Loucy (cell line): ENCODE results near the gene PKP4.

ENCODE experiments used
- H2AFZ ChIP-seq: fragments of 200-600 bp; sonication (generic); 2 replicates; pipeline ENCODE4 v1.6.0; 2016; ENCODE audit warnings: antibody characterized with exemption, mild to moderate bottlenecking, low read length, moderate library complexity
- H3F3A ChIP-seq: fragments of 200-600 bp; 2 replicates; pipeline ENCODE4 v1.6.0; 2016; ENCODE audit warnings: antibody characterized with exemption, low read depth, mild to moderate bottlenecking
- H3K27me3 ChIP-seq: fragments of 200-600 bp; sonication (generic); 2 replicates; pipeline ENCODE4 v1.6.1; 2014; ENCODE audit warnings: low read length, mild to moderate bottlenecking; ENCODE audit not compliant: insufficient read depth, poor library complexity, severe bottlenecking
- H3K36me3 ChIP-seq: fragments of 200-600 bp; sonication (generic); 2 replicates; pipeline ENCODE4 v1.6.1; 2016; ENCODE audit warnings: low read length; ENCODE audit not compliant: insufficient read depth
- H3K4me1 ChIP-seq: fragments of 200-600 bp; sonication (generic); 2 replicates; pipeline ENCODE4 v1.5.1; 2014; ENCODE audit warnings: low read length, mild to moderate bottlenecking; ENCODE audit not compliant: insufficient read depth, poor library complexity, severe bottlenecking
- H3K4me2 ChIP-seq: fragments of 200-600 bp; sonication (generic); 2 replicates; pipeline ENCODE4 v1.6.0; 2014; ENCODE audit warnings: antibody characterized with exemption, low read length, low read depth, mild to moderate bottlenecking; ENCODE audit not compliant: poor library complexity, severe bottlenecking
- H3K4me3 ChIP-seq: fragments of 200-600 bp; sonication (generic); 2 replicates; pipeline ENCODE4 v1.5.1; 2014; ENCODE audit warnings: low read length, mild to moderate bottlenecking, mixed read lengths; ENCODE audit not compliant: poor library complexity, severe bottlenecking
- H3K79me2 ChIP-seq: fragments of 200-600 bp; sonication (generic); 2 replicates; pipeline ENCODE4 v1.6.1; 2014; ENCODE audit warnings: low read length; ENCODE audit not compliant: insufficient read depth
- H3K9ac ChIP-seq: fragments of 200-600 bp; sonication (generic); 2 replicates; pipeline ENCODE4 v1.6.0; 2014; ENCODE audit warnings: mild to moderate bottlenecking, low read depth, low read length, moderate library complexity; ENCODE audit not compliant: poor library complexity, severe bottlenecking
- H3K9me2 ChIP-seq: fragments of 200-600 bp; sonication (generic); replicated peaks from 2 replicates; pipeline ENCODE4 v1.6.1; 2016; ENCODE audit warnings: low read depth, low read length, mixed read lengths
- H3K9me3 ChIP-seq: fragments of 200-600 bp; sonication (generic); 2 replicates; pipeline ENCODE4 v1.6.1; 2014; ENCODE audit warnings: mild to moderate bottlenecking, antibody characterized with exemption, low read length, low read depth; ENCODE audit not compliant: insufficient read depth
- H4K20me1 ChIP-seq: fragments of 200-600 bp; sonication (generic); 2 replicates; pipeline ENCODE4 v1.6.0; 2014; ENCODE audit warnings: antibody characterized with exemption, low read length, mild to moderate bottlenecking; ENCODE audit not compliant: insufficient read depth, poor library complexity, severe bottlenecking
- EZH2phosphoT487 ChIP-seq: fragments of 200-600 bp; IDR thresholded peaks from 2 replicates; pipeline ENCODE4 v1.6.1; 2018; ENCODE audit warnings: antibody characterized with exemption, mild to moderate bottlenecking, moderate library complexity, borderline replicate concordance
- TF ChIP-seq, protein P1 (sequence below): fragments of 200-600 bp; sonication (generic); conservative IDR thresholded peaks from 2 replicates; pipeline ENCODE4 v1.5.1; 2014; ENCODE audit warnings: mild to moderate bottlenecking, antibody characterized with exemption, low read length

Gene PKP4

DNA sequence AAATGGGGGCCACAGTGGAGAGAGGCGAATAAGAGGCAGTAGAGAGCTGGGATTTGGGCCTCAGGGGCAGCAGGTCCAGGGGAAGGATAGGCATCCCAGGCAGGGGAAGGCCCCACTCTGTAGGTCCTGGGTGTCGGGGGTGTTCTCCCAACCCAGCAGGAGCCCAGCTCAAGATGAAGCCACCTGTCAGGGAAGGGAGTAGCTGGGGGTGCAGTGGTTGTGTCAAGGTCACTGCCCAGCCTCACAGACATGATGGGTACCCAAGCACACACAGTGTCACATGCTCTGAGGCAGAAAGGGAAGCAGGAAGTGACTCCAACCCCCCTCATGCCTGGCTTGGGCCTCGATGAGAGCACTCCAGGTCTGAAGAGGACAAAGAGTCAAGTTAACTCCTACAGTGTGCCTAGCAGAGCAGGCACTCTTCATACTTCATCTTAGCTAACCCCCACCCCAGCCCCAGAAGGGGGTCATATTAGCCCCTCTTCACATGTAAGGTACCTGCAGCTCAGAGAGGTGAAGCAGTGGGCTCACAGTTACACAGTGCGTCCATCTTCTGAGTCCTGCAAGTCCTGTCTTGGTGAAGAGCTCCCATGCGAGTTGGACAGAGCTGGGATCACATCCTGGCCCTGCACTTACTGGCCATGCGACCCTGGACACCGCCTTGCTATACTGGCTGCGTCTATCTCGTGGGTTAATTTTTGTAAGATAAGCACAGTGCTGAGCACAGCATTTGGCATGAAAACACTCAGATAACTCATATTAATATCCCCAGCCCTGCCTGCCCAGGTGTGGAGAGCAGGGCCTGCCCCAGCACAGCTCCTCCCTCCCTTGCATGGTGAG lies 265.7 kb downstream of the PKP4 start:
- H2AFZ ChIP-seq: peak overlapping the region; percentile 36; the same call in 1 of the 2 replicates
- no peaks in the 10 kb centered on the region for H3K27me3 ChIP-seq
- no peaks in the 10 kb centered on the region for H3K79me2 ChIP-seq
- no peaks in the 10 kb centered on the region for H3K9me2 ChIP-seq
- TF ChIP-seq, protein P1, sequence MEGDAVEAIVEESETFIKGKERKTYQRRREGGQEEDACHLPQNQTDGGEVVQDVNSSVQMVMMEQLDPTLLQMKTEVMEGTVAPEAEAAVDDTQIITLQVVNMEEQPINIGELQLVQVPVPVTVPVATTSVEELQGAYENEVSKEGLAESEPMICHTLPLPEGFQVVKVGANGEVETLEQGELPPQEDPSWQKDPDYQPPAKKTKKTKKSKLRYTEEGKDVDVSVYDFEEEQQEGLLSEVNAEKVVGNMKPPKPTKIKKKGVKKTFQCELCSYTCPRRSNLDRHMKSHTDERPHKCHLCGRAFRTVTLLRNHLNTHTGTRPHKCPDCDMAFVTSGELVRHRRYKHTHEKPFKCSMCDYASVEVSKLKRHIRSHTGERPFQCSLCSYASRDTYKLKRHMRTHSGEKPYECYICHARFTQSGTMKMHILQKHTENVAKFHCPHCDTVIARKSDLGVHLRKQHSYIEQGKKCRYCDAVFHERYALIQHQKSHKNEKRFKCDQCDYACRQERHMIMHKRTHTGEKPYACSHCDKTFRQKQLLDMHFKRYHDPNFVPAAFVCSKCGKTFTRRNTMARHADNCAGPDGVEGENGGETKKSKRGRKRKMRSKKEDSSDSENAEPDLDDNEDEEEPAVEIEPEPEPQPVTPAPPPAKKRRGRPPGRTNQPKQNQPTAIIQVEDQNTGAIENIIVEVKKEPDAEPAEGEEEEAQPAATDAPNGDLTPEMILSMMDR: no peak
- TF ChIP-seq EZH2phosphoT487: no peak
- no peak overlapping the region for H3K9ac ChIP-seq
- no peaks in the 10 kb centered on the region for H3K36me3 ChIP-seq
- no peaks in the 10 kb centered on the region for H3F3A ChIP-seq
- H3K4me2 ChIP-seq: no peak overlapping the region
- no peaks in the 10 kb centered on the region for H3K9me3 ChIP-seq
- H3K4me1 ChIP-seq: no peaks in the 10 kb centered on the region
- H4K20me1 ChIP-seq: no peaks in the 10 kb centered on the region
- H3K4me3 ChIP-seq: no peak overlapping the region

DNA sequence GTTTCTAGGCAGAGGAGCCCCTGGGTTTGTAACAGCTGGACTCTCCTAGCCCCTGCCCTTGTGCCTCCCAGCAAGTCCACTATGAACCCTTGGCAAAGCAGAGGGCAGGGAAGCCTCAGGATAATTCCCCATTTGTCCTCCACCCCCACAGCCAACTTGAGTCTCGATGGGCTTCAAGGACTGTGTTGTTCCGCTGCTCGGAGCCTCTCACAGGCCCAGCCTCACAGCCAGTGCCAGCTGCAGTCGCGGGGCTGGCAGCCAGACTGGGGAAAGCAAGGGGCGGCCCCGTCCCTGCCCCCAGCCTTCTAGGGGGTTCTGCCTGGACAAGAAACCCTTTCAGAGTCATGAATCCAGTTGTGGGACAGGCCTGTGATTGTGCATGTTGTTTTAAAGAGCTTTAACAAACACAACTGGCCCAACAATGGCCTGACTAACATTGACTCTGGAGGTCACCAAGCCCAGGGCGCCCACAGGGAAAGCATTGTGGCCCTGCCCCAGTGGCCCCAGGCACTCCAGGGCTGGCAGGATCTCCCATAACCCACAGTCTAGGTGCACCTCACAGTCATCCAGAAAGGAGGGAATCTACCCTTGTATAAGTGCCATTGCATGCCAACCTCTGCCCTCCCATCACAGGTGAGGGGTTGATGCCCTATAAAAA lies 266.6 kb downstream of the PKP4 start:
- Histone ChIP-seq H3K9me3 (no peaks in the 10 kb centered on the region), H3F3A (no peaks in the 10 kb centered on the region), H3K4me2 (no peak overlapping the region), H3K4me3 (no peak overlapping the region), H3K9ac (no peak overlapping the region), H3K27me3 (no peaks in the 10 kb centered on the region), H4K20me1 (no peaks in the 10 kb centered on the region), H3K36me3 (no peaks in the 10 kb centered on the region), H2AFZ (no peak overlapping the region), H3K79me2 (no peaks in the 10 kb centered on the region), H3K9me2 (no peaks in the 10 kb centered on the region), H3K4me1 (no peaks in the 10 kb centered on the region)
- TF ChIP-seq, protein P1: no peak
- no peak for TF ChIP-seq EZH2phosphoT487

DNA sequence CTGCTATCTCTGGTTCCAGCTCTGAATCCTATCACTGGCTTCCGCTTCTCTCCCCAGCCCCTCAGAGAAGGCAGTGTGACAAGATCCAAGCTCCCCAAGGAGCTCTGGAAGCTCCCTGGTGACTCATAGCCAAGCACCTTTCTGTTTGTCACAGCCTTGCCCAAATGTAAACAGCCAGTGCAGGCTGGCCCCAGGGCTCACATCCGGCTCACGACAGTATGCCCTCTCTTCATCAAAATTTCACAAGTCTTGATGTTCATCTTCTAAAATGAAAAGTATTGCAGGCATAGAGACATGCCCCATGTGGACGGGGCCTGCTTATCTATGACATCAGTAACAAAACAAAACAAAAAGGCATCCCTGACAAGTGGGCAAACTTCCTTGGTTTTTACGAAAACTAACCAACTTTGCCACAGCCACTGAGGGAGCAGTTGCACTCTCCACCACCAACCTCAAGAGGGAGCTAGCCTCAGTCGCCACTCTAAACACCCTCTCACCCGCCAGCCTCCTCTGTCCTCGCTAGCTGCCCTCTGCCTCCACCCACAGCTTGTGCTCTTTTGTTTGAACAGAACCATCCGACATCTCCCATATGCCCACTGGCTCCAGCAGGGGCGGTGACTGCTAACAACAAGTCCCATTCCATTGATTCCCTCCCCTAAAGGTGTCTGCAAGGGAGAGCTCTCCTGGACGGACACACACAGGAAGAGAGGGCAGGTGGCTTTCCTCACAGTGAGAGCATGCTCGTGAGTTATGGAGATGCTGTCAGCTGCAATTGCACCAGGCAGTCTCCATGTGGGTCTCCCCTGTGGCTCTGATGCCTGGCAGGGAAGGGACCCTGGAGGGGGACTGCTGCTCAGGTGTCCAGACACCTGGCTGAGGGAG lies 267.4 kb downstream of the PKP4 start:
- Histone ChIP-seq H3K9me3 (no peaks in the 10 kb centered on the region), H3K36me3 (no peaks in the 10 kb centered on the region), H3K79me2 (no peaks in the 10 kb centered on the region), H3K9me2 (no peaks in the 10 kb centered on the region), H2AFZ (no peak overlapping the region), H3K4me1 (no peaks in the 10 kb centered on the region), H3K9ac (no peak overlapping the region), H3K27me3 (no peaks in the 10 kb centered on the region), H3K4me3 (no peak overlapping the region), H3K4me2 (no peak overlapping the region), H4K20me1 (no peaks in the 10 kb centered on the region), H3F3A (no peaks in the 10 kb centered on the region)
- no peak for TF ChIP-seq EZH2phosphoT487
- TF ChIP-seq, protein P1: peak; percentile 51
